ENCODE results near the gene APOC4.

The APOC4 gene

DNA sequence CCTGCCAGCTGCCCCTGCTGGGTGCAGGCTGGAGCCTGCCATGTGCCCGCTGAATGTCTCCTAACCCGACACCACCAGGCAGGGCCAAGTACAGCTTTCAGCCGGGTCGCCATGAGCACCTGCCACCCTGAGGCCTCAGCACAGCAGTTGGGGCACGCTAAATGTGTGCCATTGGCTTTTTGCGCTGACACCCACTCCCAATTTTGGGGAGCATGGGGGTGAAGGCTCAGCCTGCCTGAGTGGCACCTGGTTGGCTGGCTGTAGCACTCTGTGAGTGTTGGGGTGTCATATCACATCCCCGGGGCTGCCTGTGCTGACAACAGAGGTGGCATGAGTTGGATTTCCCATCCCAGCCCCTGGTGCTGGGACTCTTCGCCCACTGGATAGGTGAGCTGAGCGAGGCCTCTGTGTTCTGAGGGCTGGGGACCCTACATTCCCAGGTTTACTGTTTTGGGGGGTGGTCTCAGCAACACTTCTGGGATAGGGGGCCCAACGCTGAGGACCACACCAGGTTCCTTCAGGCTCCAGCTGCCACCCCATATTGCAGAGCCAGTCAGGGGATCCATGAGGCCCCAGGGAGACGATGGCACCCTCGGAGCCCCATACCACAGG, 52.0 kb downstream of the APOC4 start:
- DNase-seq (ENCODE audit: low read depth): no peak
